Omental fat pad (tissue), 4 donors: ENCODE results near the gene SLC38A10. TPM values are rescaled to one million over a fixed set of nuclear protein-coding genes. Genes with fewer than 3 reads are reported as not detected.

Source experiments
- ATAC-seq: fragments of 150-250 bp; one replicate; pipeline ENCODE4 v1.9.1; 2016; ENCODE audit warnings: mild to moderate bottlenecking, moderate library complexity; ENCODE audit not compliant: low FRiP score
- DNase-seq: peaks from one replicate; pipeline ENCODE4 v3.0.0-alpha.2; 2019; ENCODE audit warnings: low spot score
- CTCF ChIP-seq, 3 donors: fragments of 450-650 bp; IDR thresholded peaks; one replicate each; pipeline ENCODE4 v1.5.1; 2016 to 2017; ENCODE audit warnings: antibody characterized with exemption in 3 of 3, mild to moderate bottlenecking in 3 of 3, moderate library complexity in 2 of 3
- total RNA-seq, 4 donors: library from RNA; depleted of rRNA; stranded (reverse); fragments of >200 nt; gene quantifications; one replicate each; pipeline ENCODE4 v1.1.0, GENCODE V29; 2016

Gene SLC38A10
- total RNA-seq, 4 donors from 2014 or later: 61.2 to 126 (median 75.6) TPM

- ATAC-seq (no peak), DNase-seq (no peak)
- no peak for TF ChIP-seq CTCF (IDR thresholded peaks at IDR 0.05)
Measured at GRCh38 chr17:81202318-81202717, 92.8 kb downstream of the SLC38A10 start.

GRCh38 chr17:81200695-81201580, 94.2 kb downstream of the SLC38A10 start:
- TF ChIP-seq CTCF (IDR thresholded peaks at IDR 0.05): peak in 1 of 3 donors; percentile 25
- ATAC-seq: no peak
- no peak for DNase-seq

- no peak for TF ChIP-seq CTCF (IDR thresholded peaks at IDR 0.05)
- ATAC-seq (no peak), DNase-seq (no peak)
Measured at GRCh38 chr17:81200201-81200600, 94.9 kb downstream of the SLC38A10 start.

- no peak for DNase-seq
- no peak for TF ChIP-seq CTCF (IDR thresholded peaks at IDR 0.05)
- ATAC-seq: no peak
Measured at GRCh38 chr17:81199482-81199830, 95.7 kb downstream of the SLC38A10 start.

- no peak for DNase-seq
- TF ChIP-seq CTCF (IDR thresholded peaks at IDR 0.05): no peak
- ATAC-seq: no peak
Measured at GRCh38 chr17:81198826-81199481, 96.2 kb downstream of the SLC38A10 start.

- no peak for DNase-seq
- no peak for TF ChIP-seq CTCF (IDR thresholded peaks at IDR 0.05)
- ATAC-seq: no peak
Measured at GRCh38 chr17:81197831-81198490, 97.1 kb downstream of the SLC38A10 start.
